AML-193 (cell line): ENCODE measurements around the gene SLC66A2.

Experiments used
- DNase-seq, 2 experiments: peaks; one replicate each; lab custom pipeline; 2025; lab: John Stamatoyannopoulos, UW

SLC66A2 gene

GRCh38 chr18:79937103-79937860 is 14.2 kb downstream of the SLC66A2 start:
- no peak for DNase-seq

- DNase-seq = no peak
Observed at GRCh38 chr18:79936641-79937040, 14.8 kb downstream of the SLC66A2 start.

- DNase-seq = no peak
Observed at GRCh38 chr18:79935925-79936324, 15.5 kb downstream of the SLC66A2 start.

DNA sequence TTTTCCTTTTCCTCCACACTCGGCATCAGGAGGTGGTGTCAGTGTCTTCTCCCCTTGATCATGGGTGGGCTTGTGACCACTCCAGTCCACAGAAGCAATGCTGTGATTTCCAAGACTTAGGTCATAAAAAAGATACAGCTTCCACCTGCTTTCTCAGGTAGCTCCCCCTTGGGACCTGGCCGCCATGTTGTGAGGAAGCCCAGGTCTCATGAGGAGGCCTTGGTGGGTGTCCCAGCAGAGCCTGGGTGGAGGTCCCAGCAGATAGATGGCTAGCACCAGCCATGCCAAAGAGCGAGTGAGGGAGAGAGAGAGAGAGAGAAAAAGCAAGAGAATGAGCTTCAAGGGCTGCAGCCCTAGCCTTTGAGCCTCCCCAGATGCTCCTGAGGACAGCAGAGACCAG is 16.0 kb downstream of the SLC66A2 start:
- no peak for DNase-seq

GRCh38 chr18:79935098-79935480 is 16.4 kb downstream of the SLC66A2 start:
- no peak for DNase-seq

GRCh38 chr18:79934311-79935097 is 16.9 kb downstream of the SLC66A2 start:
- peak; percentile 31 to 46 for DNase-seq

DNA sequence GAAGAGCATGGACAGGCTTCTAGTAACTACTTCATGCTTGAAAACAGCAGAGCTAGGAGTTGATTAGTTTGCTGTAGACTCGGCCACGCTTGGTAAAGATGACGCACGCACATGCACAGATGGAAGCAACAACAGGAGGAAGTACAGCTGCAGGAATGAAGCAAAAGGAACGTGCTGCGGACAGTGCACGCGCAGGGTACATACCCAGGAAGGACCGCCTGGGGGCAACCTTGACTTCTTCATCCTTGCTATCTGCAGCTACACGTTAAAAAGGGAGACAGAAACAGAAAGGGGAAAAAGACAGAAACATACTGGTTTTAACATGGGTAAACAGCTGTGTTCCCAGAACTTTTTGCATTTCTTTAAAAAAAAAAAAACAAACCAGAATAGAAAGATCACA is 17.7 kb downstream of the SLC66A2 start:
- no peak for DNase-seq

DNA sequence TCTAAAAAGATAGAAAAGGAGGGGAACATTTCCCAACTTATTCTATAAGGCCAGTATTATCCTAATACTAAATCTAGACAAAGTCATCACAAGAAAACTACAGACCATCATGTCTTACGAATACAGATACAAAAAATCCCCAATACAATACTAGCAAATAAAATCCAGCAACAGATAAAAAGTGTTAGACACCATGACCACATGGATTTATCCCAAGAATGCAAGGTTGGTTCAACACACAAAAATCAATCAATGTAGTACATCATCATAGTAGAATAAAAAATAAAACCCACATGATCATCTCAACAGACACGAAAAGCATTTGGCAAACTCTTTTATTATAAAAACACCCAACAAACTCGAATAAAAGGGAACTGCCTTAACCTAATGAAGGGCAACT is 18.5 kb downstream of the SLC66A2 start:
- DNase-seq = no peak

DNA sequence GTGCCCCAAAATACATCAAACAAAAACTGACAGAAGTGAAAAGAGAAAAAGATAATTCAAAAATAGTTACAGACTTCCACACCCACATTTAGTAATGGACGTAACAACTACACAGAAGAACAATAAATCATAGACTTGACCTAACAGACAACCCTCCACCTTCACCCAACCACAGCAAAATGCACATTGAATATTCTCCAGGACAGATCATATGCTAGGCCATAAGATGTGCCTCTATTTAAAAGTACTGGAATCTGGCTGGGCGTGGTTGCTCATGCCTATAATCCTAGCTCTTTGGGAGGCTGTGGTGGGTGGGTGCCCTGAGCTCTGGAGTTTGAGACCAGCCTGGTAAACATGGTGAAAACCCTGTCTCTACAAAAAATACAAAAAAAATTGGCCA is 20.0 kb downstream of the SLC66A2 start:
- DNase-seq = no peak

- DNase-seq = no peak
Observed at GRCh38 chr18:79930020-79930642, 21.3 kb downstream of the SLC66A2 start.

DNA sequence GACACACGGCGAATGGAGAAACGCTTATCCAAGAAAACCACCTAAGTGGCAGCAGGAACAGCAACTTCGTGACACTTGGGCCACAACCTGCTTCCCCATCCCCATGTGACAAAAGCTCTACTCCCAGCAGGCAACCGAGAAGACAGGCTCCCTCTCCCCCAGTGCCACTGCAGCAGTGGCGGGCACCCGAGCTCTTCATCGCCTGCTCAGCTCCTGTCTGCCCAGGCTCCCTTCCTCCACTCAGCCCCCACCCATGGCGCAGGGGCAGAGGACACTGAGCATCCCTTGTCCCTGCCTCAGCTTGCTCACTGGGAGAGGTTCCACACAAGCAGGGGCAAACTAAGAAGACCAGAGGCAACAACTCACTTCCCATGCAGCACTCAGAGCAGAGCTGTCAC is 22.9 kb downstream of the SLC66A2 start:
- DNase-seq = no peak

- DNase-seq = no peak
Observed at GRCh38 chr18:79927607-79928562, 23.6 kb downstream of the SLC66A2 start.

DNA sequence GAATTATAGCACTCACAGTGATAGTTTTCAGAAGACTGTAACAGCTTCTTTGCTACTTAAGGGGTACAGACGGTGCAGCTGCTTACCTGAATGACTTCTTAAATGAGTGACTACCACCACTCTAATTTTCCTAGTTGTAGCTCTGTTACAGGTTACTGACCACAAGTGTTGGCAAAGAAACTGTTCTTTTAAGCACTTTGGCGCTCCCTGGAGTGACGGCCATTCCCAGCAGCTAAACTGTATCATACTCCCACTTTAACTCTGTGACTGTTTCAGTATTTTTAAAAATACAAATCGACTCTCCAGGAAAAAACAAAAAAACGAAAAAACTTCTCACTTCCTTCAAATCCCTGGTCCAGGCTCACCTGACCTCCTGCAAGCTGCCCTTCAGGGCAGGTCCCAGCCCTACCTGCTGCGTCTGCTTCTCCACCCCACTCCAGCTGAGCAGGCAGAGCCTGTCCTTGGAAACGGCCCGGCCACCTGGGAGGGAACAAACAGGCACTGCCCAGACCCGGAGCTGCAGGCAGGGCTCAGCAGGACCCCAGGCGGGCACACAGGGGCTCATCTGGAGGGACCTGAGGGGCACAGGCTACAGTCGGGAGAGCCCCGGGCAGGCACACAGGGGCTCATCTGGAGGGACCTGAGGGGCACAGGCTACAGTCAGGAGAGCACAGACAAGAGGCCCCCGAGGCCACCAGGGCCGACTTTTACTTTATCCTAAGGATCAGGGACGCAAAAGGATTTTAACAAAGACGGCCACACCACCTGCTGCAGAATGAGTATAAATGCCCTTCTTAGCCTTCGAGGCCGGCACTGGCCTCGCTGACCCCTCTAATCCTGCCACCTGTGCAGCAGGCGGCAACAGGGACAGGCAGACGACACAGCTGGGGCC is 24.5 kb downstream of the SLC66A2 start:
- DNase-seq = no peak

GRCh38 chr18:79926306-79926705 is 25.1 kb downstream of the SLC66A2 start:
- DNase-seq = no peak

GRCh38 chr18:79924814-79925731 is 26.4 kb downstream of the SLC66A2 start:
- DNase-seq = no peak

DNA sequence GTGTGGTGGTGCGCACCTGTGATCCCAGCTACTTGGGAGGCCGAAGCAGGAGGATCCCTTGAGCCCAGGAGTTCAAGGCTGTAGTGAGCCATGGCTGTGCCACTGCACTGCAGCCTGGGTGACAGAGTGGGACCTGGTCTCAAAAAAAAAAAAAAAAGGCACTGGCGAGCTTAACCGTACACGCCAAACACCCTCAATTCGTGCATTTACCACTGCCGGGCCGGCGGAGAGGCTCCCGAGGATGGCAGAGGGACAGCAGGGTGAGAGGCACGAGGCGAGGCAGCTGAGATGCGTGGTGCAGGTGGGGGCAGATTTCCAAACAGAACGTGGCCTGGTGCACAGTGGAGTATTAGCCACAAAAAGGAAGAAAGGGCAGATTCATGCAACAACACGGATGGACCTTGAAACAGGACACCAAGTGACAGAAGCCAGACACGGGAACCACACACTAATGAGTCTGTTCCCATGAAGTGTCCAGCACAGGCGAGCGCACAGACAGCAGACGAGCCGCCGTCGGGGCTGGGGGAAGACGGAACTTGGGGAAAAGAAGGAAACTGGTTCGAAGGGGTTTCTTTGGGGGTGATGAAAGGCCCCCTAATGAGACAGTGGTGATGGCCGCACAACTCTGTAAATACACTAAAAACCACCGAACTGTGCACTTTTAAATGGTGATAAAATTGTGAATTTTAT is 27.4 kb downstream of the SLC66A2 start:
- no peak for DNase-seq

DNA sequence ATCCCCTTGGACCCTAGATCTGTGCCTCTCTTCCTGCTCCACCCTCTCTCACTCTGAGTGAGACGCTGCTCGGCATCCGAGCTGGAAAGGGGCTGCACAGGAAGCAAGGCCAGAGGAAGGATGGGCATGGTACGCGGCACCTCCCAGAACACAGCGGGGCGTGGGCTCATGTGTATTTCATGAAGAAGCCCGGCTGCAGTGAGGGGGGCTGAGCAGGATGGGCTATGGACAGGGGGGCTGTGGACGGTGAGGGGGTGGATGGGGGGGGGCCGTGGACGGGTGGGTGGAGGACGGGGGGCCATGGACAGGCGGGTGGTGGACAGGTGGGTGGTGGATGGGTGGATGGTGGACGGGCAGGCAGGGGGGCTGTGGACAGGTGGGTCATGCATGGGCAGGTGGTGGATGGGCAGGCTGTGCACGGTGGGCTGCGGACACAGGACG is 28.5 kb downstream of the SLC66A2 start:
- no peak for DNase-seq

GRCh38 chr18:79921984-79922965 is 29.2 kb downstream of the SLC66A2 start:
- DNase-seq = no peak
